SK-N-SH (cell line): ENCODE measurements around the gene DYRK4.

Source experiments
- EP300 ChIP-seq, 2 experiments: IDR thresholded peaks; 2 replicates each; pipeline versions ENCODE4 v1.4.0 to v1.6.1; 2012; ENCODE audit warnings: borderline replicate concordance in 1 of 2, low read depth in 1 of 2, low read length in 1 of 2
- FOXJ3 ChIP-seq: sonication (generic); formaldehyde crosslinking; IDR thresholded peaks from 2 replicates; pipeline ENCODE4 v1.5.1; 2020; ENCODE audit warnings: mild to moderate bottlenecking, missing genetic modification reagents
- FOXM1 ChIP-seq: IDR thresholded peaks from 2 replicates; pipeline ENCODE4 v1.4.0; 2012; ENCODE audit warnings: low read depth, mild to moderate bottlenecking
- RAD21 ChIP-seq: IDR thresholded peaks from 2 replicates; pipeline ENCODE4 v1.6.1; 2012; ENCODE audit warnings: mild to moderate bottlenecking, low read length
- RFX5 ChIP-seq: IDR thresholded peaks from 2 replicates; pipeline ENCODE4 v1.6.1; 2012; ENCODE audit warnings: mild to moderate bottlenecking, improper control_type of control experiment, low read length
- SIN3A ChIP-seq: IDR thresholded peaks from 2 replicates; pipeline ENCODE4 v1.6.1; 2012; ENCODE audit warnings: low read depth, mild to moderate bottlenecking, low read length, moderate library complexity, borderline replicate concordance
- SMC3 ChIP-seq: IDR thresholded peaks from 2 replicates; pipeline ENCODE4 v1.6.1; 2012; ENCODE audit warnings: low read depth, low read length, improper control_type of control experiment
- TAF1 ChIP-seq: IDR thresholded peaks from 2 replicates; pipeline ENCODE4 v1.6.1; 2012; ENCODE audit warnings: low read depth, mild to moderate bottlenecking, low read length, moderate library complexity, borderline replicate concordance
- TEAD4 ChIP-seq: IDR thresholded peaks from 2 replicates; pipeline ENCODE4 v1.4.0; 2012; ENCODE audit warnings: mild to moderate bottlenecking, borderline replicate concordance; ENCODE audit not compliant: insufficient read depth
- YY1 ChIP-seq: IDR thresholded peaks from 2 replicates; pipeline ENCODE4 v1.4.0; 2012; ENCODE audit warnings: low read depth, mild to moderate bottlenecking
- TF ChIP-seq, protein P1 (sequence below): fragments of 200-600 bp; sonication (generic); IDR thresholded peaks from 2 replicates; pipeline ENCODE4 v1.6.1; 2017; ENCODE audit warnings: antibody characterized with exemption, mild to moderate bottlenecking, moderate library complexity
- TF ChIP-seq, protein P2 (sequence below): IDR thresholded peaks from 2 replicates; pipeline ENCODE4 v1.4.0; 2012; ENCODE audit warnings: low read depth
- TF ChIP-seq, protein P3 (sequence below): fragments of 150-350 bp; IDR thresholded peaks from 2 replicates; pipeline ENCODE4 v1.6.1; 2016; ENCODE audit warnings: mild to moderate bottlenecking, low read depth, low read length

DNA sequence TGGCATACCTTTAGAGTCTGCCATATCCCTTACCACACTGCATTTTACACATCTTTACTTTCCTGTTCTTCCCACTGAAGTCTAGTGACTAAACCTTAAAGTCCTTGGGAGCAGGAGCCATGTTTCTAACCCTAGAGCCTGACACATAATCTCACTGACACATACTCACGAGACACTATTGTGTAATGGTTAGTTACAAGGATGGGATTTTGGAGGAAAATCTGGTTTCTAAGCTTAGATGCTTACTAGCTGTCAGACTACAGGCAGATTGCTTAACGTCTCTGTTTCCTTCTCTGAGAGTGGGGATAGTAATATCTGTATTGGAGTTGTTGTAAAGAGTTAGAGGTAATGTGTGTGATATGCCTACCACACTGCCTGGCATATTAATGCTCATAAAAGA, 6.2 kb upstream of the DYRK4 start:
- TF ChIP-seq SIN3A = no peak
- TF ChIP-seq, protein P1, sequence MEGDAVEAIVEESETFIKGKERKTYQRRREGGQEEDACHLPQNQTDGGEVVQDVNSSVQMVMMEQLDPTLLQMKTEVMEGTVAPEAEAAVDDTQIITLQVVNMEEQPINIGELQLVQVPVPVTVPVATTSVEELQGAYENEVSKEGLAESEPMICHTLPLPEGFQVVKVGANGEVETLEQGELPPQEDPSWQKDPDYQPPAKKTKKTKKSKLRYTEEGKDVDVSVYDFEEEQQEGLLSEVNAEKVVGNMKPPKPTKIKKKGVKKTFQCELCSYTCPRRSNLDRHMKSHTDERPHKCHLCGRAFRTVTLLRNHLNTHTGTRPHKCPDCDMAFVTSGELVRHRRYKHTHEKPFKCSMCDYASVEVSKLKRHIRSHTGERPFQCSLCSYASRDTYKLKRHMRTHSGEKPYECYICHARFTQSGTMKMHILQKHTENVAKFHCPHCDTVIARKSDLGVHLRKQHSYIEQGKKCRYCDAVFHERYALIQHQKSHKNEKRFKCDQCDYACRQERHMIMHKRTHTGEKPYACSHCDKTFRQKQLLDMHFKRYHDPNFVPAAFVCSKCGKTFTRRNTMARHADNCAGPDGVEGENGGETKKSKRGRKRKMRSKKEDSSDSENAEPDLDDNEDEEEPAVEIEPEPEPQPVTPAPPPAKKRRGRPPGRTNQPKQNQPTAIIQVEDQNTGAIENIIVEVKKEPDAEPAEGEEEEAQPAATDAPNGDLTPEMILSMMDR = no peak
- no peak for TF ChIP-seq YY1
- TF ChIP-seq, protein P2, sequence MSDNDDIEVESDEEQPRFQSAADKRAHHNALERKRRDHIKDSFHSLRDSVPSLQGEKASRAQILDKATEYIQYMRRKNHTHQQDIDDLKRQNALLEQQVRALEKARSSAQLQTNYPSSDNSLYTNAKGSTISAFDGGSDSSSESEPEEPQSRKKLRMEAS = no peak
- no peak for TF ChIP-seq RAD21
- TF ChIP-seq FOXJ3 = no peak
- TF ChIP-seq TAF1 = no peak
- TF ChIP-seq SMC3 = no peak
- no peak for TF ChIP-seq FOXM1
- TF ChIP-seq, protein P3, sequence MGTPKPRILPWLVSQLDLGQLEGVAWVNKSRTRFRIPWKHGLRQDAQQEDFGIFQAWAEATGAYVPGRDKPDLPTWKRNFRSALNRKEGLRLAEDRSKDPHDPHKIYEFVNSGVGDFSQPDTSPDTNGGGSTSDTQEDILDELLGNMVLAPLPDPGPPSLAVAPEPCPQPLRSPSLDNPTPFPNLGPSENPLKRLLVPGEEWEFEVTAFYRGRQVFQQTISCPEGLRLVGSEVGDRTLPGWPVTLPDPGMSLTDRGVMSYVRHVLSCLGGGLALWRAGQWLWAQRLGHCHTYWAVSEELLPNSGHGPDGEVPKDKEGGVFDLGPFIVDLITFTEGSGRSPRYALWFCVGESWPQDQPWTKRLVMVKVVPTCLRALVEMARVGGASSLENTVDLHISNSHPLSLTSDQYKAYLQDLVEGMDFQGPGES = no peak
- TF ChIP-seq RFX5 = no peak
- TF ChIP-seq EP300 (IDR thresholded peaks at IDR 0.05; ENCODE audit: borderline replicate concordance in 1 of 2, low read depth in 1 of 2, low read length in 1 of 2) = no peak
- no peak for TF ChIP-seq TEAD4
